GM19395 (cell line): ENCODE data around the gene OR2T6.
"Not testable (repeated sequence)": the region's sequence is repeated elsewhere in the genome, so short reads cannot be mapped to it uniquely, and the experiment has no call there.

Source experiments
- ATAC-seq: cut with Tn5 transposase; IDR thresholded peaks from one replicate; pipeline ENCODE4 v1.9.1; 2021; ENCODE audit warnings: mild to moderate bottlenecking, moderate library complexity; ENCODE audit not compliant: unreplicated experiment

Gene OR2T6, protein sequence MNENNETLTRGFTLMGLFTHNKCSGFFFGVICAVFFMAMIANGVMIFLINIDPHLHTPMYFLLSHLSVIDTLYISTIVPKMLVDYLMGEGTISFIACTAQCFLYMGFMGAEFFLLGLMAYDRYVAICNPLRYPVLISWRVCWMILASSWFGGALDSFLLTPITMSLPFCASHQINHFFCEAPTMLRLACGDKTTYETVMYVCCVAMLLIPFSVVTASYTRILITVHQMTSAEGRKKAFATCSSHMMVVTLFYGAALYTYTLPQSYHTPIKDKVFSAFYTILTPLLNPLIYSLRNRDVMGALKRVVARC

DNA sequence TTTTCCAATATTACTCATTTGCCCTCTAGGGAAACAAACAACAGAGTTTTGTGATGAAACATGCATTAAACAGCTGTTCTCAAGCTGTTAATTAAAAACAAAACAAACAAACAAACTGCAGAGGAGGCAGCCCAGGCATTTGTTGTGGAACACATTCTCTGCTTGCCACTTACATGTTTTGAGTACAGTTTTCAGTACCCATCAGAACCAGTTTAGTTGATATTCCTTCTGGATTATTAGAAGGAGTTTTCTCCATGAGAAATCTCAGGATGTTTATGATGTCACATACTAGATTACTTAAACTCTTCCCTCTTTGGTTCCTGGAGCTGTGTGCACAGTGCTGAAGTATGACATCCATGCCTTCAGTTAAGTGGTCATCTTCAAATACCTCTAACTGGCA lies at the start of gene OR2T6:
OR2T6 (plus strand) TSS at position 301 of the 400 bp plus-strand sequence. CDS start 11,863 bp downstream, outside the sequence.
- ATAC-seq: no peak

DNA sequence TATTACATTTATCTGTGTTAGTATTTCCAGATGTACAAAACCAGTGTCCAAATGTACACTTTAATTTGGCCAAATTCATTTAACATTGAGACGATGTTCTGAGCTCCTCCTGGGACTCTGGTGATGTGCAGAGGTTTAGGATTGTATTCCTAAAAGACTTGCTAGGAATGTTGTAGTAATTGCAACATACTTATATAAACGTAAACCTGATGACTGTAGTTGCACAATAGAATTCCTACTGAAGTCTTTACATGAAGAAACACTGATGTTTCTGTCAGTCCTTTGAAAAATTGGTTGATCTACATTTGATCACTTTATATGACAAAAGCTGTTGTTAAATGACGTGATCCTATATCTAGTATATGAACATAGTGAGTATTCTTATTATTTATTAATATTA lies 32.1 kb upstream of the OR2T6 start:
- ATAC-seq: no peak

DNA sequence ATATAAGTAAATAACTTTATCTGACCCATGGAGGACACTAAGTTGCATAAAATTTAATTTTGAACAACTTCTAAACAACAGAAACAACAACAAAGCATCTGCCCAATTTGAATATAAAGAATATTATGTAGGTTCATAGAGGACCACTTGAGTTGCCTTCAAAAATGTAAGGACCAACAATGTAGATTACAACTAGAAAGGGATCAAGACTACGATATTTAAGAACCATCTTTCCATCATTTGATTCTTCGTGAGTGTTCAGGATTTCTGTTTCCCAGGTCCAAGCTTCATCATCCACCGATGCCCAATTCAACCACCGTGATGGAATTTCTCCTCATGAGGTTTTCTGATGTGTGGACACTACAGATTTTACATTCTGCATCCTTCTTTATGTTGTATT lies 27.1 kb upstream of the OR2T6 start, which contains the start of gene OR14C36:
OR14C36 (plus strand) TSS at position 301 of the 400 bp plus-strand sequence; CDS start at position 301, 0 bp downstream.
- no peak for ATAC-seq

DNA sequence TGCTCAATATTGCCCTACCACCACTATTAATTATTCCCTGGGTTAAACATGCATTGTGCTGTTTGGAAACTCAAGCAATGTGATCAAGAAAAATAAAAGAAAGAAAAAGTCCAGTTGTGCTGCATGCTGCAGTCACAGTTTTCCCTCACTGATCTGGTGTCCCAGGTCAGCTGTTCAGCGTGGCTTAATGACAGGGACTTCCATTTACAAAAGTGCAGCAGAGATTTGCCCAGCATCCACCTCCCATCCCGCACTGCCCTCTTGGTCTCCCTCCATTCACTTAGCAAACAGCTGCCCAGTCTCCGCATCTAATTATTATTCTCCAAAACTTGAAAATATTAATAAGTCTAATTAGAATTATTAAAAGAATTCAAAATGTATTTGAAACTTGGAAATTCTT lies 16.1 kb upstream of the OR2T6 start:
- no peak for ATAC-seq

DNA sequence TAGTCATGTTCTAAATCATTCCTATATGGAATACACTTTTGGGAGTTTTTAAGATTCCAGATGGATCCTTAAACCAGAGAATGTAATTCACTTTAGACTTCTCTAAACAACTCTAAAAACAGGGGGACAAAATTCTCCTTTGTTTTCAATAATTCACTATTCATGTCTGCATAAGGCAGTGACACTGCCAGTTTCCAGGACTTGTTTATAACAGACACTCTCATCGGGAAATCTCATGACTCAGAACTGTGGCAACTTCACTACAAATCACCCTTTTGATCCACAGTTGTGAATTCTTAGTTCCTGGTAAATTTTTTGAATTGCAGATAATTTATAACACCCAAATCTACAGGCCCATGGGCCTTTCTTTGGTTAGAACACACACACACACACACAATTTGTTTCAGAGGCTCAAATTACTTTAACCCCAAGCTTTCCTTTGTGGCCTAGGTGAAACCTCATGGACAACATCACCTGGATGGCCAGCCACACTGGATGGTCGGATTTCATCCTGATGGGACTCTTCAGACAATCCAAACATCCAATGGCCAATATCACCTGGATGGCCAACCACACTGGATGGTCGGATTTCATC lies 14.3 kb upstream of the OR2T6 start, which contains the start of gene OR2T4:
OR2T4 (plus strand) TSS at position 545 of the 595 bp plus-strand sequence; CDS start at position 545, 0 bp downstream.
- ATAC-seq: no peak

DNA sequence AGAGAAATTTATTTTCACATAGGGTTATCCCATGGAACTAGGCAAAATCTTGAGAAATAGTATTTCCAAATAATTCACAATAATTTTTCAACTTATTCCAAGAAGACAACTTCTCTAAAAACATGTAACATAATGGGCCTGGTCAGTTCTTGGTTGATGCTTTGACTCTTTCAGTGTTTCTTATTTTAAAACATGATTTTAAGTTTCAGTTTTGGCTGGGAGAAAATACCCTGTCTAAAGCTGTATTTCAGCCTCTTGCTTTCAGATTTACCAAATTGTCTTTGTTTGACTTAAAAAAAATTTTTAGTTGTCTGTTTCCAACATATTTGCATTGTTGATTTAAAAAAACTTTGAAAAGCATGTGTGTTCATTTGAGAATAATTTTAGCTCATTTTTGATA lies 8.9 kb upstream of the OR2T6 start:
- ATAC-seq: no peak

DNA sequence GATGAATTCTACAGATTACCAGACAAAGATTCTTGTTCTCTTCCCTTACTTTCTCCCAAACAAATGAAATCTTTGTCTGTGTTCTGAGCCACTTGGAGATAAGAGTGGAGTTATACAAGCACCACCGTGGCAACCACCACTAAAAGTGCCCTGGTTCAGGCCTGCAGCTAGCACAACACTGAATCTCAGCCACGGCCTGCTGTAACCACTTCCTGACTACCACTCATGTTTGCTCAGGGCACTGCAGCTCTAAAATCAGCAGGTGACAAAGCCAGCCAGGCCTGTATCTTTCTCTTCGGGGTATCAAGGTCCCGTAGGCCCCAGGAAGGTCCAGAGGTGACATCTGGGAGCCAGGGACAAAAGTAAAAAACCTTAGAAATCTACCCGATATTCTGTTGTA lies 3.2 kb upstream of the OR2T6 start:
- ATAC-seq: no peak

DNA sequence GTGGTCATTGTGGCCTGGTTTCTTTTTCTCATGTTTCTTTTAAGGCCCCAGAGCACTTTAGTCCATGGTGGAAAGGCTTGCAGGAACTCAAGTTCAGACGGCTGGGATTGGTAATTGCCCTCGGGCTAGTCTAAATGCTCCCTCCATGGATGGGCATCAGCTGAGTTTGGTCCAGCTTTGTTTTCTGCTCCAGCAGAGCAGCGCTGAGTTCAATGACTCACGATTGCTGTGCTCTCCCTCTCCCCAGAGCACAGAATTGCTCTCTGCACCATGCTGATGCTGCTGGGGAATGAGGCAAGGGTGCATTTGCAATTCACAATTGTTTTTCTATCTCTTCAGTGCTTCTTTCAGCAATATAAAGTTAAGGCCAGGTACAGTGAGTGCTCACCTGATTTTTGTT lies 1.8 kb upstream of the OR2T6 start:
- ATAC-seq: no peak

DNA sequence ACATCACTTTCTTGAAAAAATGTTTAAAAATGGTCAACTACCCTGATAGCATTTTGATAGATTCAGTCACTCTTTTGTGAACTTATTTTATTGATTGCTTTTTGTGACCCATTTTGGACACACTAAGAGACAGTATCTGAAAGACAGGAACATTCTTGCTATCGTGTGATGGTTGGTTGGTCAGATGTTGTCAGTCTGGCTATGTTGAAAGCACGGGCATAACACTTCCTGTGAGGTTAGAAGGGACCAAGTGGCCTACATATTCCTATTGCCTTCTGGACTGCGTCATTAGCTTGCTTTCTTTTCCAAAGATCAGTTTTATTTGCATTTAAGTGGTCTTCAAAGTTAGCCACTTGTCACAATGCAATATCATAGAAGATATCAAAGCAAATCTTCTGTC lies 1.4 kb downstream of the OR2T6 start:
- ATAC-seq: no peak

DNA sequence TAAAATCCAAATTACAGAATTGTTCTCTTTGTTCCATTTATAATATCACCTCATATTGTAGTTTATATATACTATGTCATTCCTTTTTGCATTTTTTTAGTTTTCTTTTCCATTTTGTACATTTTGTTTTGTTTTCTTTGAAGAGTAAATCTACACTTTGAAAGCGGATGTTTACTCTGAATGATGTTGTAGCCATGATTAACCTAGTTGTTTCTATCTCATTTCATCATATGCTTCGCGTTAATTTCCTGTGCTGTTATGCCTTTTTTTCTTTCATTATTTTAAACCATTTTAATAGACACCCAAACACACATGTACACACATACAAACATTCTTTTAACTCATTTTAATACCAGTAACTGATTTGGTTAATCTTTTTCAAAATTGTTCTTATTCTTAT lies 5.3 kb downstream of the OR2T6 start:
- no peak for ATAC-seq

DNA sequence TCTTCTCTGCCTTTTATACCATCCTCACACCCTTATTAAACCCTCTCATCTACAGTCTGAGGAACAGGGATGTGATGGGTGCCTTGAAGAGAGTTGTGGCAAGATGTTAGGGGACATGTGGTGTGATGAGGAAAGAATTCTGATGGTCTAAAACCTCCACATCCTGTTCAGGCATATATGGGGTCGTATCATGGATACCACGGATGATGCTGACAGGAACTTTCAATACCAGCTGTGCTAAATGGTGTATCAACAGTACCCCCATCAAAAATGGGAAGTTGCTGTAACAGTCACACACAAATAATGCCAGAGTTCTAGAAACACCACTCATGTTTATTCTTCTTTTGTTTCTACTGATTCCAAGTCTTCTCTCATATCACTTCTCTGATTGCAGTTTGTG lies 12.9 kb downstream of the OR2T6 start:
- no peak for ATAC-seq

DNA sequence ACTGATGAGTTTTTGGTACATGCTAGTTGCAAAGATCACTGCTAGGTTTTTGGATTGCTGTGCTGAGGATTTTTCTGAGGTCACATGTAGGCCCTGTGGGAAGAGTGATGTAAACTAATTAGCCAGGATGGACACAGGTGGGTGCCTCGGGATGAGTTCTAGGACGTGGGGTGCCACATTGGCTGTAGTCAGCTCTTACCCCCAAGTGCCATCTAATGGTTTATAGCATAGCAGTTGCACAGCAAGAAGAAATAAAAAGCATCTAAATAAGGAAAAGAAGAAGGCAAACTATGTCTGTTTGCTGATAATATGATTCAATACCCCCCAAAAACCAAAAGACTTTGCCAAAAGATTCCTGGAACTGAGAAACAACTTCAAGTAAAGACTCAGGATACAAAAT lies 17.5 kb downstream of the OR2T6 start:
- no peak for ATAC-seq

DNA sequence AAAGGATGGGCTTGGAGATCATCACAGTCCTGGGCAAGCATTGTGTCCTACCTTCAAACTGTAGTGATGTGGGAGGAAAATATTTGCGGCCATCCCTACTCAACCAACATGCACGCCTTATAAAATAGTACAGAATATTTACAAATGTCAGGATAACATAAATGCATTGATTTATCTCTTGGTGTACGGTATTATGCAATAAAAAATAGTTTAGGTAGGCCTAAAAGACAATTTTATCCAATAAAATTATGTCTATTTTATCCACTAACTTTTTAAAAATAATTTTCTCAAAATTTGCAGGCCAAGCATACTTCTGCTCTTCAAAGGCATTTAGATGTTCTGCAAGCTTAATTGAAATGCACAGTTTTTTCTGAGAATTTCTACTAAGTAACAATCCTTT lies 27.2 kb downstream of the OR2T6 start, which contains the start of gene OR2T1:
OR2T1 (plus strand) TSS at position 301 of the 400 bp plus-strand sequence. CDS start 3,100 bp downstream, outside the sequence.
- no peak for ATAC-seq

DNA sequence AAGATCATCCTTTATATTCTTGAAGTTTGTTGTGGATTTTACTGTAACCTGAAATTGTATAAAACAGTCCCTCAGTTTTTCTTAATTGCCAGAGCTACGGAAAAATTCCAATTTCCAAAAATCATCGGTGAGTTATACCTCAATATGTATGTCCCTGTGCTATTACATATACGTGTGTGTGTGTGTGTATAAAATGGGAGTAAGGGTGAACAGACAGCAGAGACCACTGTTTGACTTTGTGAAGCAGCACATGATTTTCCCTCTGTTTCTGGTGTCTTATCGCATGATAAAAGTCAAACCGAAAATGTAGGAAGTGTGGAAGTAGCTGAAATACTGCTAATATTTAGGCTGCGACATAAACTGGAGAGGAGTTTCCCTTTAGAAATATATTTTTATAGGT lies 28.5 kb downstream of the OR2T6 start:
- ATAC-seq: no peak

DNA sequence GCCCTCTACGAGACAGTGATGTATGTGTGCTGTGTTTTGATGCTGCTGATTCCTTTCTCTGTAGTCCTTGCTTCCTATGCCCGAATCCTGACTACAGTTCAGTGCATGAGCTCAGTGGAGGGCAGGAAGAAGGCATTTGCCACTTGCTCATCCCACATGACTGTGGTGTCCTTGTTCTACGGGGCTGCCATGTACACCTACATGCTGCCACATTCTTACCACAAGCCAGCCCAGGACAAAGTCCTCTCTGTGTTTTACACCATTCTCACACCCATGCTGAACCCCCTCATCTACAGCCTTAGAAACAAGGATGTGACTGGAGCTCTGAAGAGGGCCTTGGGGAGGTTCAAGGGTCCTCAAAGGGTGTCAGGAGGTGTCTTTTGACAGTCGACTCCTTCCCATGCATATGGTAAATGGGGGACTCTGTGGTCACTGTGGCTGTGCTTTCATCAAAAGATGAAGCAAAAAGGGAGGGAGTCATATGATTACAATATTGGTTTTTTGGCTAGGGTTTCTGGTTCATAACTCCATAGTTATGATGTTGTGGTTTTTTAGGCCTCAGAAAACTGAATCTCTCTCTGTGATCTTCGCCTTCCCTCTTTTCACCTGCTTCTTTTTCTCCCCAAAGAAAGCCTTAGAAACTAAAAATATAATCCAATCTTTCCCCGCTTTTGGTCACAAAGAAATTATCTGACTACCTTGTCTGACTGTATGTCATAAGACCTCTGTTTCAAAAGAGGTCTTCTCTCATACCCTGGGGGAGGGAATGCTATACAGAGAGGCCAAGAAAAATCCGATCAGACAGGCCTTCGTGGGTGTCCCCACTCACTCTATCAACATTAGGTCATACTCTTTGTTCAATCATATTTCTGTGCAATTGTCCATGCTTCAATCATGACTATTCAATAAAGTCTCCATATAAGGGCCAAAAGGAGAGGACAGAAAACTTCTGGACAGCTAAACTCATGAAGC lies 31.5 kb downstream of the OR2T6 start:
- ATAC-seq: peak; percentile 55

DNA sequence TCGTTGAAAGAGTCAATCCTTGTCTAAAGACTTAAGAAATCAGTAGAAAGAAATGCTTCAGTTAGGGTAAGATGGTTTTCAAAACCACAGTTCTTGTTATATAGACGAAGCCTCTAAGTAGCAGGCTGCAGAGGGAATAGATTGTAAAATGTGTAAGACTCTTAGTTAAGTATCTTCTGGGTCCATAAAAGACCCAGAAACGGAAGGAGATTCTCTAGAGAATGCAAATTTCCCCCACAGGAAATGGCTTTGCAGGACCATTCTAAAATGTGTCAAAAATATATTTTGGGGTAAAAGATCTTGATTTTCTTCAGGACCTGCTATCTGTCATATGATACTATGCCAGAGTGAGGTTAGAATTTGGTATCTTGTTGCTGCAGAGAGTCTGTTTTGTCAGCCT lies 40.7 kb downstream of the OR2T6 start:
- ATAC-seq: no peak

DNA sequence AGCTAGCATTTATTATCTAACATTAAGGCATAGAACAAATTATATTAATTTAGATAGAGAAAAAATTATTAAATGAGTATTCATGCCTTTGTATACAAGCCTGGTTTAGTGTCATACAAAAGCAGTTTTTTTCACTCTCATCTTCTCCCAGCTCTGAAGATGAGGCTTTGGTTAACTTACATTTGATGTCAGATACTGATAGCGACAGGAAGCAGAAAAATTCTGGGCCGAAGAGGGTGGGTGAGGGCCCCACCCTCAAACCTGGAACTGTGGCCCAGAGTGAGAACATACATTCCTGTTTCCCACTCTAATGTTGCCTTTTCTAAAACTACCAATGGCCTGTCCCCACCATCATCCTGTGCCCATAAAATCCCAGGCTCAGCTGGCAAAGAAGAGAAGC lies 42.3 kb downstream of the OR2T6 start:
- ATAC-seq: no peak

DNA sequence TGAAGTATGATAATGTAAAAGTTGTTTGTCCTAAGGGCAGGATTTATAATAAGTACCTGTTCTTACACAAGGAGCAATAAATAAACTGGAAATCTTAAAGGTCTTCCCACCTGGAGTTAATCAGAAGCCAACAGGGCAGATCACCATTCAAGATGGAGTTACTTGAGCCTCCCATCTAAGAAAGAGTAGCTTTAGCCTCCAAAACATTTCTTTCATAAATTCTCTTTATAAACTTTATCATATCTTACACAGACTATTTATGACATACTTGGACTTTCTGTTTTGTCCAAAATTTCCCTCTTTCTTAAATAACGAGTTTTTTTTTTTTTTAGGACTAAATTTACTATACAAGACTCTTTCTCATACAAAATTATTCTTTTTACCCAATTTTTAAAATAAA lies 45.8 kb downstream of the OR2T6 start:
- no peak for ATAC-seq

DNA sequence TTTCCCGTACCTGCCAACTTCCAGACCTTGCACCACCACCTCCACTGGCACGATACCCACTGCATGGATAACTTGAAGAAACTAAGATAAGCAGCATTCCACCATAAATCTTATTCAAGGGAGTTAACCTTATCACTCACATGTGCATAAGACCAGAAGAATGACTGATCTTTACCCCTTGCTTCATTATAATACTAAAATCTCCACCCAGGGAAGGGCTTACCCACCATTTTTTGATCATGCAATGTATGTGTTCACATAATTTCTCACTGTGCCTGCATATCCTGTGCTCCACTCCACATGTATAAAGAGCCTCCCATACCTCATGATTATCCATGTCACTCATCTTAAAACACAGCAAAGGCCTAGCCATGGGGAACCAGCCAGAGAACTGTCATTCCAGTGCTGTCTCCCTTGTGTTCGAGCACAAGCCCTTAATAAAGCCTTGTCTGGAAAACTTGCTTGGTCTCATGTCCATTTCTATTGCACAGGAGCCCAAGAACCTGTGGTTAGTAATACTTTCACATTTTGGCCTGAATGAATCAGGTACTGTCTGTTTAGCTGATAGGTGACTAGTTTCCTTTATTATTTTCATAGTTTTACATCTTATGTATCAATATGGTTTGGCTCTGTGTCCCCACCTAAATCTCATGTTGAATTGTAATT lies 52.1 kb downstream of the OR2T6 start:
- peak; percentile 71 for ATAC-seq

DNA sequence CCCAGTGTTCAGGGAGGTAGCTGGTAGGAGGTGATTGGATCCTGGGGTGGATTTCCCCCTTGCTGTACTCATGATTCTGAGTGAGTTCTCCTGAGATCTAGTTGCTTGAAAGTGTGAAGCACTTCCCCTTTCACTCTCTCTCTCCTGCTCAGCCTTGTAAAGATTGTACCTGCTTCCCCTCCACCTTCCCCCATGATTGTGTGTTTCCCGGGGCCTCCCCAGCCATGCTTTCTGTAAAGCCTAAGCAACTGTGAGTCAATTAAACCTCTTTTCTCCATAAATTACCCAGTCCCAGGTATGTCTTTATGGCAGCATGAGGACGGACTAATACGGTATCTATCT lies 52.6 kb downstream of the OR2T6 start:
- ATAC-seq: peak; percentile 98

DNA sequence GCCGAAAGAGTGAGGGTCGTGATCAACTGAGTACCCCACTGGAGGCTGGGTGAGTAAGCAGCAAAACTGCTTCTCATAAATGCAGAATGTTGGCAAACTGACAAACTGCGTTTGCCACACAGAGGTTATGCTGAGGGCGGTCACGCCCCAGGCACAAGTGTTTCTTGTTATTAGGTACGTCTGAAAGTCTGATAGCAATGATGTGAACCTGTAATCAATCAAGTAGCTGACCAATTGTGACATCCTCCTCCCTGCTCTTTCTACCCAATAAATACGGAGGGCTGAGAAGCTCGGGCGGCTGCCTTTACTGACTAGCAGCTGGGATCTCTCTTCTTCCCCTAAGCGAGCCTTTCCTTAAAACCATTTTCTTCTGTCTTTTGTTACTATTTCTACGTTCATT lies 56.1 kb downstream of the OR2T6 start:
- ATAC-seq: not testable (repeated sequence)
